ENCODE measurements around the gene PRDM11.

Gene PRDM11

DNA sequence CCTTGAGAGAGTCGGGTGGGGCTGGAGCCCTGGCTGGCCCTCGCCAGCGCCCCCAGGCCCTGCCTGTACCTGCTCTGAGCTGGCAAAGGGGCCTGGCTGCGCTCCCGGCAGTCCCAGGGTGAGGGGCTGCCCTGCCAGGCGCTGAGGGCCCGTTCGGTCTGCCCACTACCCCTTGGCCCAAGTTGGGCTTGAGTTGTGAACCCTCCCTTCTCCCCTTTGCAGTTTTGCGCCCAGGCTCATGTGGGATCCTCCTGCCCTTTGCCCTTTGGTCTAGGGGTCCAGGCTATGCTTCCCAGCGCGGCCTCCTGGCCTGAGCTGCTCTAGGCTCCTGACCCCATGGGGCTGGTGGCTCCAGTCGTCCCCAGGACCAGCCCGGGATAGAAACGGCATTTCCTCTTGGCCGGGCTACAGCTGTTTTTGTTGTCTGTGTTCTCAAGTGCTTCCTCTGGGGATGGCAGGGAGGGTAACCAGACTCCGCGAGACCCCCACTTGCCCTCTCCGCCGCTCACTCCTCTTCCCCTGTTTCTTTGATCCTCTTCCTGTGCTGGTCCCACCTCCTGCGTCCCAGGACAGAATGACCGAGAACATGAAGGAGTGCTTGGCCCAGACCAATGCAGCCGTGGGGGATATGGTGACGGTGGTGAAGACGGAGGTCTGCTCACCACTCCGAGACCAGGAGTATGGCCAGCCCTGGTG is 34.9 kb downstream of the PRDM11 start:
- Histone ChIP-seq H3K4me3 (ENCODE audit: low read length) (peak overlapping the region; percentile 70), H3K36me3 (ENCODE audit: control insufficient read depth, insufficient read depth, low read length, severe bottlenecking) (no peaks in the 10 kb centered on the region), H3K27me3 (replicated peaks; ENCODE audit: control insufficient read depth, insufficient read depth, low read length) (no peaks in the 10 kb centered on the region), H3K4me1 (ENCODE audit: control insufficient read depth, insufficient read depth, low read length) (peaks cover 13% of the 10 kb centered on the region), H3K9ac (ENCODE audit: low read length) (peak overlapping the region; percentile 76), H3K9me3 (ENCODE audit: control insufficient read depth, low read length) (no peaks in the 10 kb centered on the region)
- no peak for DNase-seq (ENCODE audit: low read depth)

DNA sequence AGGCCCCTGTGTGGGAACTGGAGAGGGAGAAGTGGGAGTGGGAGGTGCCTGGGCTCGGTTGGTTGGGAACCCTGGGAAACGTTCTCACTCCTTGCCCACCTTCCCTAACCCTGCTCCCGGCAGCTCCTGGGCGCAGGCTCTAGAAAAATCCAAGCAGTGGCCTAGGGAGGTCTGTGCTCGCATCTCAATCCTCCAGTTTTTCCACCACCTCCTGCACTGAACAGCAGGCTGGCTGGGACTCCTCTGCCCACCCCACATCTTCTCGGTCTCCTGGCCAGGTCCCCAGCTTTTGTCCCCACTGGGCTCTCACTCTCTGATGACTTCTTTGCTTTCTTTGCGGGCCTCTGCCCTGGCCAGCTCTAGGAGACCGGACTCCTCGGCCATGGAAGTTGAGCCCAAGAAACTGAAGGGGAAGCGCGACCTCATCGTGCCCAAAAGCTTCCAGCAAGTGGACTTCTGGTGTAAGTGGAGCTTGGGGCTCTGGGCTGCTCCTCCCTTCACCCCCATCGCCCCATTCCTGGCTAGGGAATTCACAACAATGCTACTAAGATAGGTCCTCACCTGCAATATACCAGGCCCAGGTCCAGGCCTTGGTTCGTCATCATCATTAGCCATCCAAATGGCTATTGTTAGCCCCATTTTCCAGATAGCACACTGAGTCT is 35.6 kb downstream of the PRDM11 start:
- peaks cover 13% of the 10 kb centered on the region for H3K4me1 ChIP-seq (ENCODE audit: control insufficient read depth, insufficient read depth, low read length)
- no peak for DNase-seq (ENCODE audit: low read depth)
- no peaks in the 10 kb centered on the region for H3K9me3 ChIP-seq (ENCODE audit: control insufficient read depth, low read length)
- no peaks in the 10 kb centered on the region for H3K27me3 ChIP-seq (replicated peaks; ENCODE audit: control insufficient read depth, insufficient read depth, low read length)
- no peak overlapping the region for H3K4me3 ChIP-seq (ENCODE audit: low read length)
- no peaks in the 10 kb centered on the region for H3K36me3 ChIP-seq (ENCODE audit: control insufficient read depth, insufficient read depth, low read length, severe bottlenecking)
- H3K9ac ChIP-seq (ENCODE audit: low read length) = no peak overlapping the region

DNA sequence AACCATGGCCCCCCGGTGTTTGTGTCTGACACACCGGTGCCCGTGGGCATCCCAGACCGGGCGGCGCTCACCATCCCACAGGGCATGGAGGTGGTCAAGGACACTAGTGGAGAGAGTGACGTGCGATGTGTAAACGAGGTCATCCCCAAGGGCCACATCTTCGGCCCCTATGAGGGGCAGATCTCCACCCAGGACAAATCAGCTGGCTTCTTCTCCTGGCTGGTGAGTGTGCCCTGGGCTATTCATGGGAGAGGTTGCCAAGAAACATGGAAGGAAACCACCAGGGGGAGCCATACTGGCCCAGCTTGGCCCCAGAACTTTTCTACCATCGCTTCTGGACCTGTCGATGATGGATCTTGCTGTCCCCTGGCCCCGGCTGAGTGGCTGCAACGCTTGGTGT is 36.5 kb downstream of the PRDM11 start:
- peaks cover 1% of the 10 kb centered on the region for H3K36me3 ChIP-seq (ENCODE audit: control insufficient read depth, insufficient read depth, low read length, severe bottlenecking)
- peak; percentile 56 for DNase-seq (ENCODE audit: low read depth)

DNA sequence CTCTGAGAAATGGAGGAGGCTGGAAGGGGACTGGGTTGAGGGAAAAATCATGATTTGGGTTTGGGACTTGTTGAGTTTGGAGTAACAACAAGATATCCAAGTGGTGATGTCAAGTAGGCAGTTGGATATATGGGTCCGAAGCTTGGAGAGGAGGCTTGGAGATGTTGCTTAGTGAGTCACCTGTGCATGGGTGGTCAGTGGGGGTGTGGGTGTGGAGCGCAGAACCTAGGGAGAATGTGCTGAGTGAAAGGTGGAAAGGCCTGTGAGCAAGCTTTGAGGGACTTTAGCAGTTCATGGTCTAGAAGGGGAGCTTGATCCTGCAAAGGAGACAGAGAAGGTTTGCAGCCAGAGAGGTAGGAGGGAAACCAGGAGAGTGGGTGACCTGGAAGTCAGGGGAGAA is 38.2 kb downstream of the PRDM11 start:
- Histone ChIP-seq H3K27me3 (replicated peaks; ENCODE audit: control insufficient read depth, insufficient read depth, low read length) (no peaks in the 10 kb centered on the region), H3K9ac (ENCODE audit: low read length) (no peak overlapping the region), H3K36me3 (ENCODE audit: control insufficient read depth, insufficient read depth, low read length, severe bottlenecking) (peaks cover 4% of the 10 kb centered on the region), H3K9me3 (ENCODE audit: control insufficient read depth, low read length) (no peaks in the 10 kb centered on the region), H3K4me1 (ENCODE audit: control insufficient read depth, insufficient read depth, low read length) (peaks cover 10% of the 10 kb centered on the region), H3K4me3 (ENCODE audit: low read length) (no peak overlapping the region)
- no peak for DNase-seq (ENCODE audit: low read depth)

More for the DNA sequence above, 36.5 kb downstream of the PRDM11 start:
- H3K9me3 ChIP-seq (ENCODE audit: control insufficient read depth, low read length) = no peaks in the 10 kb centered on the region
- H3K4me1 ChIP-seq (ENCODE audit: control insufficient read depth, insufficient read depth, low read length) = peaks cover 13% of the 10 kb centered on the region
- H3K9ac ChIP-seq (ENCODE audit: low read length) = no peak overlapping the region
- no peaks in the 10 kb centered on the region for H3K27me3 ChIP-seq (replicated peaks; ENCODE audit: control insufficient read depth, insufficient read depth, low read length)
- no peak overlapping the region for H3K4me3 ChIP-seq (ENCODE audit: low read length)

DNA sequence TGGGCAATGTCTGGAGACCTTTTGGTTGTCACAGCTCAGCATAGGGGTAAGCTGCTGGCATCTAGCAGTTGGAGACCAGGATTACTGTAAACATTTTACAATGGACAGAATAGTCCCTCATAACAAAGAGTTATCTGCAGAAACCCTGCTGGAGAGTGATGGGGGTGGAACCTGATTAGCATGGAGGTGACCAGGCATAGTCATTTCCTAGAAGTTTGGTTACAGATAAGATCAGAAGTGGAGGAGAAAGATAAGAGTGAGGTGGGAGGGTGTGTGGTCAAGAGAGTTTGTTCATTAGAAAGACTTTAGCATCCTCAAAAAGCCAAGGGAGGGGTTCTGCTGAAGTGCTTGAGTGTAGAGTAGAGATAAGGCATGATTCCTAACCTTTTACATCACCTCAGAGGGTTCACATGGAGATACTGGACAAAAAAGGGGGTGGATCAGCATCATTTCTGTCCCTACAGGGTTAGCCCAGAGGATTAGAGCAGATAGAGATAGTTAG is 38.8 kb downstream of the PRDM11 start:
- no peak for DNase-seq (ENCODE audit: low read depth)
- Histone ChIP-seq H3K4me1 (ENCODE audit: control insufficient read depth, insufficient read depth, low read length) (peaks cover 5% of the 10 kb centered on the region), H3K9me3 (ENCODE audit: control insufficient read depth, low read length) (no peaks in the 10 kb centered on the region), H3K9ac (ENCODE audit: low read length) (no peak overlapping the region), H3K4me3 (ENCODE audit: low read length) (no peak overlapping the region), H3K36me3 (ENCODE audit: control insufficient read depth, insufficient read depth, low read length, severe bottlenecking) (peaks cover 4% of the 10 kb centered on the region), H3K27me3 (replicated peaks; ENCODE audit: control insufficient read depth, insufficient read depth, low read length) (no peaks in the 10 kb centered on the region)

DNA sequence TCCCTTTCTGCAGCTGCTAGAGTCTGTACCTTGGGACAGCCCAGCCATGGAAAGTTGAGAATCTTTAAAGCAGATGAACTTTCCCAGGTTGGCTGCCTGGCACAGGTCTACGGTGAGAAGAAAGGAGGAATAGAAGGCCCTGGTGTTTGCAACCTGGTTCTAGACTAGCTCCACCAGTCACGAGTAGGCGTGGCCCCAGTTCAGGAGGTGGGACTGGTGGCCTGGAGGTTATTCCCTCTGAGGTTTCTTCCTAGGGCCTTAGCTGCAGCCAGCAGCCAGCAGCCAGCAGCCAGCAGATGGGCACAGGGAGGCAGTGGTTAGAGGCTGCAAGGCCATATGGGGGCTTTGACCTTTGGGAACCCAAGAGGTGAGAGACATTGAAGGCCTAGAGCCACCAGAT is 40.9 kb downstream of the PRDM11 start:
- Histone ChIP-seq H3K27me3 (replicated peaks; ENCODE audit: control insufficient read depth, insufficient read depth, low read length) (no peaks in the 10 kb centered on the region), H3K4me3 (ENCODE audit: low read length) (no peak overlapping the region), H3K36me3 (ENCODE audit: control insufficient read depth, insufficient read depth, low read length, severe bottlenecking) (peaks cover 16% of the 10 kb centered on the region), H3K9me3 (ENCODE audit: control insufficient read depth, low read length) (peaks cover 13% of the 10 kb centered on the region), H3K9ac (ENCODE audit: low read length) (no peak overlapping the region), H3K4me1 (ENCODE audit: control insufficient read depth, insufficient read depth, low read length) (no peaks in the 10 kb centered on the region)
- DNase-seq (ENCODE audit: low read depth) = no peak

DNA sequence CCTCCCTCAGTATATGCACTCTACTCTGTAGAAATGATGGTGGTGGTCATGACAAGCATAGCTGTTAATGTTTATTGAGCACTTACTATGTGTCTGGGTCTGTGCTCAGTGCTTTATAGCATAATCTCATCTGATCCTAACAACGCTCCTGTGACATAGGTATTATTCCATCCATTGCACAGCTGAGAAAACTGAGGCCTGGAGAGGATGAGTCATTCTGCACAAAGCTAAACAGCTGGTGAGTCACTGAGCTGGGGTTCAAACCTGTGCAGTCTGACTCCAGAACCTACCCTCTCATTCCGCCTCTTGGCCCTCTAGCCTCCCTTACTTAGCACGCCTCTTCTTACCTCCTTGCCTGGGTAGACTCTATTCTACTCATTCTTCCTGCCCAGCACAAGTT is 41.7 kb downstream of the PRDM11 start:
- DNase-seq (ENCODE audit: low read depth) = no peak
- no peaks in the 10 kb centered on the region for H3K4me1 ChIP-seq (ENCODE audit: control insufficient read depth, insufficient read depth, low read length)
- no peaks in the 10 kb centered on the region for H3K27me3 ChIP-seq (replicated peaks; ENCODE audit: control insufficient read depth, insufficient read depth, low read length)
- no peak overlapping the region for H3K9ac ChIP-seq (ENCODE audit: low read length)
- H3K36me3 ChIP-seq (ENCODE audit: control insufficient read depth, insufficient read depth, low read length, severe bottlenecking) = peaks cover 16% of the 10 kb centered on the region
- peaks cover 13% of the 10 kb centered on the region for H3K9me3 ChIP-seq (ENCODE audit: control insufficient read depth, low read length)
- H3K4me3 ChIP-seq (ENCODE audit: low read length) = no peak overlapping the region

DNA sequence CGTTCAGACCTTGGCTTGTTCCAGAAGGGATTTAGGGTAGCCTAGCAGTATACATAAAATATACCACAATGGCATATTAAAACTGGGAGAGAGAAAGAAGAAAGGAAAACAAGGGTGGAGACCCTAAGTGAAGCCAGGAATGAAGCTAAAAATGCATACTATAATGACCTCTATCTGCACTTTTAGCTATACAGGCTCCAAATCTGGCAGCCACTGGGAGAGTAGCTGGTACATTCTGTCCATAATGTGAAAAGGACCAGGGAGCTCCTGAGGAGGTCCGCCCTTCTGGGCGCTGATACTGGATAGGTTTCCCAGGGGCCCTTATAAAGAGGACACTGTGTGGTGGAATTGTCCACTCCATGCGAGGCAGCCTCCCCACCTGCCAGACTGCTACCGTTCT is 42.8 kb downstream of the PRDM11 start:
- DNase-seq (ENCODE audit: low read depth) = no peak
- Histone ChIP-seq H3K4me1 (ENCODE audit: control insufficient read depth, insufficient read depth, low read length) (no peaks in the 10 kb centered on the region), H3K9me3 (ENCODE audit: control insufficient read depth, low read length) (peaks cover 13% of the 10 kb centered on the region), H3K4me3 (ENCODE audit: low read length) (no peak overlapping the region), H3K27me3 (replicated peaks; ENCODE audit: control insufficient read depth, insufficient read depth, low read length) (no peaks in the 10 kb centered on the region), H3K9ac (ENCODE audit: low read length) (no peak overlapping the region), H3K36me3 (ENCODE audit: control insufficient read depth, insufficient read depth, low read length, severe bottlenecking) (peaks cover 16% of the 10 kb centered on the region)

DNA sequence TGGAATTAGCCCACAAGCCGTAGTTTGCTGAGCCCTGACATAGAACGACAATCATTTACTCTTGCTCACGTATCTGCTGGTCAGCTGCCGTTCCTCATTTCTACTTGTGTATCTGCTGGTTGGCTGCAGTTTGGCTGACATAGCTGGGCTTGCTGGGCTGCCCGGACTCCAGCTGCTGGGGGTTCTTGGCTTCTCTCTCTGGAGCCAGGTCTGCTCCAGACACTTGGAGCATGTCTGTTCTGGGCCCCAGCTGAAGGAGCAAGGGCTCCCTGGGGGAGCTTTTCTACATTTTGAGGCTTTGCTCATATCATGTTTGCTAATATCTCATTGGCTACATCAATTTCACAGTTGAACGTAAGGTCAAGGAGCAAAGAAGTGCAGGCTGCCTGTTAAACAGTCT is 47.3 kb downstream of the PRDM11 start:
- DNase-seq (ENCODE audit: low read depth) = no peak
- no peak overlapping the region for H3K4me3 ChIP-seq (ENCODE audit: low read length)
- H3K36me3 ChIP-seq (ENCODE audit: control insufficient read depth, insufficient read depth, low read length, severe bottlenecking) = peaks cover 12% of the 10 kb centered on the region
- no peaks in the 10 kb centered on the region for H3K27me3 ChIP-seq (replicated peaks; ENCODE audit: control insufficient read depth, insufficient read depth, low read length)
- no peaks in the 10 kb centered on the region for H3K4me1 ChIP-seq (ENCODE audit: control insufficient read depth, insufficient read depth, low read length)
- peaks cover 13% of the 10 kb centered on the region for H3K9me3 ChIP-seq (ENCODE audit: control insufficient read depth, low read length)
- no peak overlapping the region for H3K9ac ChIP-seq (ENCODE audit: low read length)

DNA sequence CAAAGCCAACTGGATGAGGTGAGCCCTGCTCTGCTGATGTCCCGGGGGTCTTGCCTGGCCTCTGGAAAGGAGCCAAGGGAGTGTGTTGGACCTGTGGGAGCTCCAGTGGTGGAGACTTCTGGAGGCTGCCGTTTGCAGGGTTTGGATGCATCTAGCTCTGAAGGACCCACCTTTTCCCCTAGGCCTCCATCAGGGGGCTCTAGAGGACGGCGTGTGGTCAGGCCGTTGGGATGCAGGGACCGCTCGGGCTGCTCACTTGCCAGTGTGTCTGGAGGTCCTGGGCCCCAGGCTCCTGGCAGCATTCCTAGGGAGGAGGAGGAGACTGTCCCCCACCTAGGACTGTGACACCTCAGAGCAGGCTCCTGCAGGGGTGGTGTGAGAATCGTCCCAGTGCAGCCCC is 58.3 kb downstream of the PRDM11 start:
- H3K9ac ChIP-seq (ENCODE audit: low read length) = no peak overlapping the region
- H3K4me1 ChIP-seq (ENCODE audit: control insufficient read depth, insufficient read depth, low read length) = peaks cover 6% of the 10 kb centered on the region
- no peaks in the 10 kb centered on the region for H3K27me3 ChIP-seq (replicated peaks; ENCODE audit: control insufficient read depth, insufficient read depth, low read length)
- H3K36me3 ChIP-seq (ENCODE audit: control insufficient read depth, insufficient read depth, low read length, severe bottlenecking) = no peaks in the 10 kb centered on the region
- H3K4me3 ChIP-seq (ENCODE audit: low read length) = no peak overlapping the region
- H3K9me3 ChIP-seq (ENCODE audit: control insufficient read depth, low read length) = no peaks in the 10 kb centered on the region
- DNase-seq (ENCODE audit: low read depth) = no peak

DNA sequence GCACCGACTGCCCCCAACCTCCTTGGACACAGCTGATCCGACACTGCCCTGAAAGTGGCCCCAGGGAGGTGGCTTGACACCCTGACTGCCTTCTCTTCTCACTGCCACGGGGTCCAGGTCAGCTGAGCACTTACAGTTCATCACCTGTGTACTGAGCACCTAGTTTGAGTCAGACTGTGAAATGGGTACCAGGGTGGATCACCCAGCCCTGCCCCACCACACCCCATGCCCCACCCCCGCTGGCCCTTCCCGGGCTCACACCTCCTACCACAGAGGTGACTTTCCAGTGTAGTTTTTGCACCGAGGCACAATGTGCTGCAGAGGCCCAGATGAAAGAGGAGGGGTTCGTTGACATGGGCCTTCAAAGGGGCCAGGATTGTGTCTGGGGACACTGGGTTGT is 59.5 kb downstream of the PRDM11 start:
- Histone ChIP-seq H3K9me3 (ENCODE audit: control insufficient read depth, low read length) (no peaks in the 10 kb centered on the region), H3K9ac (ENCODE audit: low read length) (no peak overlapping the region), H3K27me3 (replicated peaks; ENCODE audit: control insufficient read depth, insufficient read depth, low read length) (no peaks in the 10 kb centered on the region), H3K4me1 (ENCODE audit: control insufficient read depth, insufficient read depth, low read length) (peaks cover 17% of the 10 kb centered on the region), H3K4me3 (ENCODE audit: low read length) (no peak overlapping the region), H3K36me3 (ENCODE audit: control insufficient read depth, insufficient read depth, low read length, severe bottlenecking) (no peaks in the 10 kb centered on the region)
- no peak for DNase-seq (ENCODE audit: low read depth)

All from adipocyte (in vitro differentiated cells).